HepG2 (cell line): ENCODE results near the gene APOC3. TPM values are rescaled to one million over a fixed set of nuclear protein-coding genes. Genes with fewer than 3 reads are reported as not detected.
A peak's percentile ranks its signal among the peaks of the same experiment; 100 is the strongest.

ENCODE experiments used
- ASH2L ChIP-seq: fragments of 300-600, 200-600 bp; sonication (generic); IDR thresholded peaks from 2 replicates; pipeline ENCODE4 v1.7.0; 2017; ENCODE audit warnings: low read depth, mild to moderate bottlenecking, moderate library complexity, mixed read lengths, low read length; ENCODE audit not compliant: insufficient read length
- ATF2 ChIP-seq: sonication (generic); formaldehyde crosslinking; IDR thresholded peaks from 2 replicates; pipeline ENCODE4 v1.4.0; 2020; ENCODE audit warnings: missing genetic modification reagents
- HNRNPH1 ChIP-seq: fragments of 200-400 bp; formaldehyde crosslinking; optimal IDR thresholded peaks from 2 replicates; pipeline ENCODE3; 2017; ENCODE audit warnings: mild to moderate bottlenecking, low read depth, low read length
- IRX3 ChIP-seq: sonication (generic); formaldehyde crosslinking; IDR thresholded peaks from 2 replicates; pipeline ENCODE4 v1.8.1; 2023; ENCODE audit warnings: mild to moderate bottlenecking, low read depth, missing genetic modification reagents, borderline replicate concordance
- MBD4 ChIP-seq: IDR thresholded peaks from 2 replicates; pipeline ENCODE4 v1.6.1; 2012; ENCODE audit warnings: low read length, inconsistent platforms, borderline replicate concordance
- NFATC3 ChIP-seq: sonication (generic); formaldehyde crosslinking; IDR thresholded peaks from 2 replicates; pipeline ENCODE4 v1.5.1; 2020; ENCODE audit warnings: mild to moderate bottlenecking, missing genetic modification reagents
- NFE2 ChIP-seq: sonication (generic); formaldehyde crosslinking; IDR thresholded peaks from 2 replicates; pipeline ENCODE4 v1.4.0; 2020; ENCODE audit warnings: missing genetic modification reagents
- PLRG1 ChIP-seq: fragments of 450-650 bp; conservative IDR thresholded peaks from 2 replicates; pipeline ENCODE4 v1.6.1; 2016
- PPARG ChIP-seq: conservative IDR thresholded peaks from 2 replicates; pipeline ENCODE4 v1.6.1; 2016; ENCODE audit warnings: missing biosample characterization, missing genetic modification reagents
- SP2 ChIP-seq: sonication (generic); formaldehyde crosslinking; IDR thresholded peaks from 2 replicates; pipeline ENCODE4 v1.5.1; 2020; ENCODE audit warnings: mild to moderate bottlenecking, missing genetic modification reagents
- STAT5B ChIP-seq: sonication (generic); formaldehyde crosslinking; IDR thresholded peaks from 2 replicates; pipeline ENCODE4 v1.4.0; 2020; ENCODE audit warnings: missing genetic modification reagents
- TCF7 ChIP-seq: sonication (generic); IDR thresholded peaks from 2 replicates; pipeline ENCODE4 v1.6.1; 2016; ENCODE audit warnings: antibody characterized with exemption, low read depth
- TFDP1 ChIP-seq: IDR thresholded peaks from 2 replicates; pipeline ENCODE4 v1.6.1; 2016; ENCODE audit warnings: missing compliant biosample characterization, missing genetic modification reagents, borderline replicate concordance
- TIGD3 ChIP-seq: sonication (generic); formaldehyde crosslinking; IDR thresholded peaks from 2 replicates; pipeline ENCODE4 v1.5.1; 2020; ENCODE audit warnings: mild to moderate bottlenecking, missing genetic modification reagents, borderline replicate concordance
- ZBTB14 ChIP-seq: sonication (generic); formaldehyde crosslinking; IDR thresholded peaks from 2 replicates; pipeline ENCODE4 v1.4.0; 2020; ENCODE audit warnings: missing genetic modification reagents
- ZBTB43 ChIP-seq: sonication (generic); formaldehyde crosslinking; conservative IDR thresholded peaks from 2 replicates; pipeline ENCODE4 v1.4.0; 2020; ENCODE audit warnings: missing genetic modification reagents
- ZNF614 ChIP-seq: IDR thresholded peaks from 2 replicates; pipeline ENCODE4 v1.6.1; 2018; ENCODE audit warnings: missing biosample characterization, missing genetic modification reagents, inconsistent platforms, borderline replicate concordance
- ZNF691 ChIP-seq: sonication (generic); formaldehyde crosslinking; IDR thresholded peaks from 2 replicates; pipeline ENCODE4 v1.4.0; 2020; ENCODE audit warnings: missing genetic modification reagents, low read depth, mild to moderate bottlenecking, borderline replicate concordance
- ZNF766 ChIP-seq: sonication (generic); formaldehyde crosslinking; IDR thresholded peaks from 2 replicates; pipeline ENCODE4 v1.5.0; 2020; ENCODE audit warnings: missing genetic modification reagents, borderline replicate concordance
- ZNF883 ChIP-seq: sonication (generic); formaldehyde crosslinking; IDR thresholded peaks from 2 replicates; pipeline ENCODE4 v1.5.1; 2020; ENCODE audit warnings: mild to moderate bottlenecking, missing genetic modification reagents; ENCODE audit errors: not compliant biosample characterization
- polyA plus RNA-seq, 8 experiments: library from polyadenylated mRNA; depleted of rRNA in 3 of 8; stranded (reverse) in 7 of 8; unstranded in 1 of 8; fragments of >200 nt; fragmentation: Illumina TruSeq in 4 of 8; extraction: Trizol in 4 of 8; gene quantifications; 2 replicates each; pipeline versions ENCODE4 v1.2.1 to v1.2.3, GENCODE V29; 2011 to 2016; ENCODE audit warnings: low read depth in 4 of 8, missing spikeins in 1 of 8, mixed read lengths in 1 of 8; ENCODE audit not compliant: insufficient read depth in 1 of 8
- total RNA-seq, 5 experiments: library from RNA; depleted of rRNA; stranded (reverse); fragments of >200 nt; fragmentation: Illumina TruSeq; extraction: Trizol; gene quantifications; 2 replicates each; pipeline ENCODE4 v1.2.3, GENCODE V29; 2016; ENCODE audit warnings: low read depth in 1 of 5

Gene APOC3
- total and polyA plus RNA-seq, 2 of the 13 experiments (the other 11 are each of a cell fraction or from before 2014, with no cell fraction given): 314 to 687 TPM

- TF ChIP-seq ZBTB14 (no peak), ZNF691 (no peak), ZBTB43 (CRISPR knock-in tag) (no peak), MBD4 (no peak), PPARG (CRISPR knock-in tag) (no peak), IRX3 (CRISPR knock-in tag) (no peak), ZNF614 (CRISPR knock-in tag) (peak; percentile 42; the same call in 1 of the 2 replicates), STAT5B (no peak), NFATC3 (CRISPR knock-in tag) (no peak), ZNF883 (CRISPR knock-in tag) (no peak), TCF7 (no peak), PLRG1 (no peak), SP2 (CRISPR knock-in tag) (no peak; the same call in 1 of the 2 replicates), NFE2 (CRISPR knock-in tag) (no peak), TIGD3 (CRISPR knock-in tag) (no peak), ATF2 (CRISPR knock-in tag) (no peak; the same call in 1 of the 2 replicates), HNRNPH1 (no peak), ASH2L (no peak), TFDP1 (no peak), ZNF766 (CRISPR knock-in tag) (no peak)
Observed at GRCh38 chr11:116787786-116788486, 41.8 kb upstream of the APOC3 start, which contains the start of gene ZPR1 (continued).
